Naive thymus-derived CD8-positive, alpha-beta T cell (primary cell): ENCODE measurements around the gene LRP4. TPM values are rescaled to one million over a fixed set of nuclear protein-coding genes. Genes with fewer than 3 reads are reported as not detected.
"Not testable (repeated sequence)": the region's sequence is repeated elsewhere in the genome, so short reads cannot be mapped to it uniquely, and the experiment has no call there.

Experiments
- ATAC-seq, 2 donors: fragments of 150-1000 bp; cut with Tn5 transposase in 1 of 2; sonication (Bioruptor Pico), chemical (Tn5 transposase) in 1 of 2; 1 replicate in 1 of 2; 2 replicates in 1 of 2; pipeline ENCODE4 v1.10.0; 2021; ENCODE audit warnings: mild to moderate bottlenecking in 2 of 2, moderate library complexity in 2 of 2
- POLR2A ChIA-PET: fragments of 350-600 bp; sonication (Branson Sonifier 250); formaldehyde crosslinking; loops from one replicate; lab custom pipeline; 2021; ENCODE audit warnings: antibody characterized with exemption; lab: Charles Lee
- DNase-seq, 10 donors: peaks; one replicate each; pipeline versions ENCODE4 v3.0.0 to v3.0.0-alpha.2; 2020 to 2022
- H3K27ac Mint-ChIP-seq, 10 donors: one replicate each; pipeline ENCODE4 v1.8.0; 2020 to 2022; ENCODE audit warnings: mild to moderate bottlenecking in 10 of 10, mixed read lengths in 10 of 10, moderate library complexity in 4 of 10, inconsistent platforms in 1 of 10
- H3K27me3 Mint-ChIP-seq, 5 donors: one replicate each; pipeline ENCODE4 v1.8.0; 2021 to 2022; ENCODE audit warnings: mixed read lengths in 5 of 5
- H3K36me3 Mint-ChIP-seq, 3 donors: one replicate each; pipeline ENCODE4 v1.8.0; 2020 to 2022; ENCODE audit warnings: mixed read lengths in 3 of 3, mild to moderate bottlenecking in 2 of 3, inconsistent platforms in 1 of 3
- H3K4me1 Mint-ChIP-seq, 4 donors: one replicate each; pipeline ENCODE4 v1.8.0; 2021 to 2022; ENCODE audit warnings: mixed read lengths in 4 of 4
- H3K4me3 Mint-ChIP-seq, 10 donors: one replicate each; pipeline ENCODE4 v1.8.0; 2020 to 2022; ENCODE audit warnings: mild to moderate bottlenecking in 10 of 10, mixed read lengths in 10 of 10, moderate library complexity in 6 of 10, inconsistent platforms in 1 of 10
- H3K9me3 Mint-ChIP-seq, 9 donors: one replicate each; pipeline ENCODE4 v1.8.0; 2020 to 2022; ENCODE audit warnings: mixed read lengths in 9 of 9, mild to moderate bottlenecking in 3 of 9, inconsistent platforms in 1 of 9, moderate library complexity in 1 of 9
- polyA plus RNA-seq, 3 donors: library from polyadenylated mRNA; unstranded; fragments of 300-500 nt; fragmentation: Illumina TruSeq; gene quantifications; one replicate each; pipeline ENCODE4 v1.2.3, GENCODE V29; 2021
- total RNA-seq, 8 experiments: library from RNA in 2 of 8; stranded (reverse) in 2 of 8; gene quantifications; one replicate each; pipeline ENCODE4 v1.2.3 and lab custom pipeline; 2021 to 2026

LRP4 gene
- total RNA-seq (not detected), polyA plus RNA-seq (not detected), total RNA-seq (lab: John Stamatoyannopoulos, UW) (0 to 0.84 (median 0.10) reads per million in 6 experiments)

GRCh38 chr11:46918083-46918787, at the start of gene LRP4:
LRP4 (minus strand) TSS chr11:46918550; CDS start chr11:46918379, 171 bp downstream.
- peaks cover 0 to 2% (median 0%) of the 10 kb centered on the region in 3 donors for H3K36me3 Mint-ChIP-seq
- ATAC-seq (peak; percentile 40 to 66), DNase-seq (peak in 4 of 10 donors; percentile 21 to 47 (median 30))
- H3K4me1 Mint-ChIP-seq = peaks cover 20 to 29% (median 28%) of the 10 kb centered on the region in 4 donors
- H3K27me3 Mint-ChIP-seq = peaks cover 35 to 61% (median 52%) of the 10 kb centered on the region in 5 donors
- H3K9me3 Mint-ChIP-seq = no peaks in the 10 kb centered on the region
- H3K27ac Mint-ChIP-seq = peak within 1 kb of the TSS in 7 of 10 donors; percentile 2 to 87 (median 63)
- POLR2A ChIA-PET = interaction anchor here (0.6 kb wide), 1 partner anchor 16 kb away, joined by 3 read pairs; no protein-coding TSS in a partner anchor
- peak within 1 kb of the TSS; percentile 77 to 94 (median 83) for H3K4me3 Mint-ChIP-seq

- Mint-ChIP-seq H3K27ac (no peak overlapping the region), H3K4me3 (no peak overlapping the region), H3K4me1 (peaks cover 0 to 2% (median 0%) of the 10 kb centered on the region in 4 donors), H3K36me3 (peaks cover 0 to 14% (median 11%) of the 10 kb centered on the region in 3 donors), H3K27me3 (no peaks in the 10 kb centered on the region), H3K9me3 (no peaks in the 10 kb centered on the region)
- DNase-seq (no peak), ATAC-seq (no peak)
- POLR2A ChIA-PET = no interaction called here
Measured at GRCh38 chr11:46967962-46968361, 49.6 kb upstream of the LRP4 start.

- POLR2A ChIA-PET = no interaction called here
- peaks cover 0 to 2% (median 0%) of the 10 kb centered on the region in 4 donors for H3K4me1 Mint-ChIP-seq
- H3K27me3 Mint-ChIP-seq = no peaks in the 10 kb centered on the region
- no peak overlapping the region for H3K27ac Mint-ChIP-seq
- DNase-seq (no peak), ATAC-seq (no peak)
- H3K36me3 Mint-ChIP-seq = peaks cover 0 to 15% (median 14%) of the 10 kb centered on the region in 3 donors
- H3K4me3 Mint-ChIP-seq = no peak overlapping the region
- no peaks in the 10 kb centered on the region for H3K9me3 Mint-ChIP-seq
Measured at GRCh38 chr11:46966773-46967172, 48.4 kb upstream of the LRP4 start.

GRCh38 chr11:46963844-46964243, 45.5 kb upstream of the LRP4 start:
- Mint-ChIP-seq H3K36me3 (peaks cover 14 to 38% (median 30%) of the 10 kb centered on the region in 3 donors), H3K27me3 (no peaks in the 10 kb centered on the region), H3K27ac (no peak overlapping the region), H3K4me1 (peaks cover 0 to 2% (median 0%) of the 10 kb centered on the region in 4 donors), H3K4me3 (no peak overlapping the region), H3K9me3 (peaks cover 0 to 9% (median 5%) of the 10 kb centered on the region in 9 donors)
- POLR2A ChIA-PET = no interaction called here
- no peak for ATAC-seq
- no peak for DNase-seq

- Mint-ChIP-seq H3K9me3 (peaks cover 0 to 14% (median 10%) of the 10 kb centered on the region in 9 donors), H3K36me3 (peaks cover 19 to 47% (median 34%) of the 10 kb centered on the region in 3 donors)
- H3K27ac Mint-ChIP-seq, H3K27me3 Mint-ChIP-seq, POLR2A ChIA-PET, H3K4me1 Mint-ChIP-seq, DNase-seq, H3K4me3 Mint-ChIP-seq, ATAC-seq: not testable (repeated sequence)
Measured at GRCh38 chr11:46961886-46962285, 43.5 kb upstream of the LRP4 start.

GRCh38 chr11:46961041-46961440, 42.7 kb upstream of the LRP4 start:
- no peak overlapping the region for H3K4me3 Mint-ChIP-seq
- H3K27me3 Mint-ChIP-seq = no peaks in the 10 kb centered on the region
- H3K9me3 Mint-ChIP-seq = peaks cover 0 to 14% (median 10%) of the 10 kb centered on the region in 9 donors
- ATAC-seq = no peak
- H3K4me1 Mint-ChIP-seq = peaks cover 0 to 2% (median 0%) of the 10 kb centered on the region in 4 donors
- no peak overlapping the region for H3K27ac Mint-ChIP-seq
- H3K36me3 Mint-ChIP-seq = peaks cover 19 to 47% (median 31%) of the 10 kb centered on the region in 3 donors
- DNase-seq = no peak
- POLR2A ChIA-PET = no interaction called here

GRCh38 chr11:46958777-46959176, 40.4 kb upstream of the LRP4 start:
- H3K27ac Mint-ChIP-seq = peak overlapping the region in 2 of 10 donors; percentile 20 to 73
- peaks cover 0 to 14% (median 10%) of the 10 kb centered on the region in 9 donors for H3K9me3 Mint-ChIP-seq
- no peak for ATAC-seq
- H3K4me3 Mint-ChIP-seq = no peak overlapping the region
- H3K27me3 Mint-ChIP-seq = no peaks in the 10 kb centered on the region
- no peaks in the 10 kb centered on the region for H3K4me1 Mint-ChIP-seq
- POLR2A ChIA-PET = no interaction called here
- peaks cover 19 to 40% (median 24%) of the 10 kb centered on the region in 3 donors for H3K36me3 Mint-ChIP-seq
- DNase-seq = no peak

- Mint-ChIP-seq H3K4me1 (peaks cover 0 to 9% (median 6%) of the 10 kb centered on the region in 4 donors), H3K36me3 (peaks cover 0 to 8% (median 6%) of the 10 kb centered on the region in 3 donors), H3K27me3 (no peaks in the 10 kb centered on the region), H3K27ac (peak overlapping the region in 2 of 10 donors; percentile 5 to 12), H3K4me3 (no peak overlapping the region), H3K9me3 (no peaks in the 10 kb centered on the region)
- no peak for DNase-seq
- POLR2A ChIA-PET = no interaction called here
- ATAC-seq = no peak
Measured at GRCh38 chr11:46953093-46953492, 34.7 kb upstream of the LRP4 start.

GRCh38 chr11:46952553-46952952, 34.2 kb upstream of the LRP4 start:
- Mint-ChIP-seq H3K27me3 (no peaks in the 10 kb centered on the region), H3K27ac (peak overlapping the region in 2 of 10 donors; percentile 12 to 43), H3K4me1 (peaks cover 0 to 9% (median 6%) of the 10 kb centered on the region in 4 donors), H3K36me3 (peaks cover 0 to 9% (median 4%) of the 10 kb centered on the region in 3 donors), H3K4me3 (no peak overlapping the region), H3K9me3 (no peaks in the 10 kb centered on the region)
- POLR2A ChIA-PET = no interaction called here
- ATAC-seq = no peak
- no peak for DNase-seq

- POLR2A ChIA-PET = no interaction called here
Measured at GRCh38 chr11:46951864-46952263, 33.5 kb upstream of the LRP4 start.

GRCh38 chr11:46949297-46949696, 30.9 kb upstream of the LRP4 start:
- ATAC-seq (no peak), DNase-seq (no peak)
- POLR2A ChIA-PET = interaction anchor here (0.7 kb wide), 1 partner anchor 131 kb away, joined by 5 read pairs; no protein-coding TSS in a partner anchor
- H3K36me3 Mint-ChIP-seq = peaks cover 0 to 12% (median 4%) of the 10 kb centered on the region in 3 donors
- H3K4me3 Mint-ChIP-seq = no peak overlapping the region
- H3K27ac Mint-ChIP-seq = no peak overlapping the region
- no peaks in the 10 kb centered on the region for H3K9me3 Mint-ChIP-seq
- H3K4me1 Mint-ChIP-seq = peaks cover 0 to 9% (median 6%) of the 10 kb centered on the region in 4 donors
- H3K27me3 Mint-ChIP-seq = no peaks in the 10 kb centered on the region

More at GRCh38 chr11:46951864-46952263, 33.5 kb upstream of the LRP4 start:
- H3K27me3 Mint-ChIP-seq = no peaks in the 10 kb centered on the region
- H3K4me1 Mint-ChIP-seq = peaks cover 0 to 9% (median 6%) of the 10 kb centered on the region in 4 donors
- no peak for DNase-seq
- H3K4me3 Mint-ChIP-seq = no peak overlapping the region
- no peaks in the 10 kb centered on the region for H3K9me3 Mint-ChIP-seq
- peaks cover 0 to 9% (median 4%) of the 10 kb centered on the region in 3 donors for H3K36me3 Mint-ChIP-seq
- H3K27ac Mint-ChIP-seq = no peak overlapping the region
- ATAC-seq = no peak

GRCh38 chr11:46948378-46949131, 30.2 kb upstream of the LRP4 start:
- ATAC-seq (no peak), DNase-seq (no peak)
- no peaks in the 10 kb centered on the region for H3K27me3 Mint-ChIP-seq
- POLR2A ChIA-PET = no interaction called here
- H3K9me3 Mint-ChIP-seq = no peaks in the 10 kb centered on the region
- peaks cover 0 to 9% (median 6%) of the 10 kb centered on the region in 4 donors for H3K4me1 Mint-ChIP-seq
- H3K36me3 Mint-ChIP-seq = peaks cover 0 to 13% (median 4%) of the 10 kb centered on the region in 3 donors
- H3K27ac Mint-ChIP-seq = no peak overlapping the region
- no peak overlapping the region for H3K4me3 Mint-ChIP-seq
